ENCODE results near the gene TMEM141.

DNA sequence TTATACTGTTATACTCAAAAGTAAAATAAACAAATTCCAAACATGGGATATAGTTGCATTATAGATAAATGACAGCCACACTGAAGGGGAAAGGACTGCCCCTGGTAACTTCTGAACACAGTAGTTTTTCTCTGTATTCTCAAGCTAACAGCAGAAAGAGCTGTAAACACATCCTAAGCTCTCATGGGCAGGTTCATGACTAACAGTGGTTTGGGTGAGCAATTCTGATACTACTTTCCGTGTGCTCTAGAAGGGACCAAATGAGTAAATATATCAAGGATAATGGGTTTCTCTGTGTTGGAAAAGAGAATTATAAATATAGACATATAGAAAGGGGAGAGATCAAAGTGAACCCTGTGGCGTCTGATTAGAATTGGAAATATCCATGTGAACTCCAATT is 40.6 kb upstream of the TMEM141 start:
- TF ChIP-seq POLR2AphosphoS5 (IDR thresholded peaks at IDR 0.05; ENCODE audit: low read depth, low read length) = no peak
- TF ChIP-seq, protein P1, sequence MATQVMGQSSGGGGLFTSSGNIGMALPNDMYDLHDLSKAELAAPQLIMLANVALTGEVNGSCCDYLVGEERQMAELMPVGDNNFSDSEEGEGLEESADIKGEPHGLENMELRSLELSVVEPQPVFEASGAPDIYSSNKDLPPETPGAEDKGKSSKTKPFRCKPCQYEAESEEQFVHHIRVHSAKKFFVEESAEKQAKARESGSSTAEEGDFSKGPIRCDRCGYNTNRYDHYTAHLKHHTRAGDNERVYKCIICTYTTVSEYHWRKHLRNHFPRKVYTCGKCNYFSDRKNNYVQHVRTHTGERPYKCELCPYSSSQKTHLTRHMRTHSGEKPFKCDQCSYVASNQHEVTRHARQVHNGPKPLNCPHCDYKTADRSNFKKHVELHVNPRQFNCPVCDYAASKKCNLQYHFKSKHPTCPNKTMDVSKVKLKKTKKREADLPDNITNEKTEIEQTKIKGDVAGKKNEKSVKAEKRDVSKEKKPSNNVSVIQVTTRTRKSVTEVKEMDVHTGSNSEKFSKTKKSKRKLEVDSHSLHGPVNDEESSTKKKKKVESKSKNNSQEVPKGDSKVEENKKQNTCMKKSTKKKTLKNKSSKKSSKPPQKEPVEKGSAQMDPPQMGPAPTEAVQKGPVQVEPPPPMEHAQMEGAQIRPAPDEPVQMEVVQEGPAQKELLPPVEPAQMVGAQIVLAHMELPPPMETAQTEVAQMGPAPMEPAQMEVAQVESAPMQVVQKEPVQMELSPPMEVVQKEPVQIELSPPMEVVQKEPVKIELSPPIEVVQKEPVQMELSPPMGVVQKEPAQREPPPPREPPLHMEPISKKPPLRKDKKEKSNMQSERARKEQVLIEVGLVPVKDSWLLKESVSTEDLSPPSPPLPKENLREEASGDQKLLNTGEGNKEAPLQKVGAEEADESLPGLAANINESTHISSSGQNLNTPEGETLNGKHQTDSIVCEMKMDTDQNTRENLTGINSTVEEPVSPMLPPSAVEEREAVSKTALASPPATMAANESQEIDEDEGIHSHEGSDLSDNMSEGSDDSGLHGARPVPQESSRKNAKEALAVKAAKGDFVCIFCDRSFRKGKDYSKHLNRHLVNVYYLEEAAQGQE (IDR thresholded peaks at IDR 0.05; ENCODE audit: insufficient read depth in 1 of 2, low read depth in 2 of 2, low read length in 2 of 2) = no peak
- TF ChIP-seq TAF1 (IDR thresholded peaks at IDR 0.05; ENCODE audit: borderline replicate concordance, insufficient read depth, low read length) = no peak
- TF ChIP-seq FOXP2 (optimal IDR thresholded peaks at IDR 0.05; ENCODE audit: borderline replicate concordance, extremely low read depth, extremely low read length, insufficient read depth) = no peak
- no peak for TF ChIP-seq SIN3A (IDR thresholded peaks at IDR 0.05; ENCODE audit: borderline replicate concordance, insufficient read depth, low read length)

Measured in PFSK-1 (cell line).